Measurements from ENCODE around the gene DCDC2. TPM values are rescaled to one million over a fixed set of nuclear protein-coding genes. Genes with fewer than 3 reads are reported as not detected.
"Not testable (repeated sequence)": the region's sequence is repeated elsewhere in the genome, so short reads cannot be mapped to it uniquely, and the experiment has no call there.

DCDC2 gene
- total and polyA plus RNA-seq, 10 donors = 0.02 to 0.03 TPM; not detected in 8

DNA sequence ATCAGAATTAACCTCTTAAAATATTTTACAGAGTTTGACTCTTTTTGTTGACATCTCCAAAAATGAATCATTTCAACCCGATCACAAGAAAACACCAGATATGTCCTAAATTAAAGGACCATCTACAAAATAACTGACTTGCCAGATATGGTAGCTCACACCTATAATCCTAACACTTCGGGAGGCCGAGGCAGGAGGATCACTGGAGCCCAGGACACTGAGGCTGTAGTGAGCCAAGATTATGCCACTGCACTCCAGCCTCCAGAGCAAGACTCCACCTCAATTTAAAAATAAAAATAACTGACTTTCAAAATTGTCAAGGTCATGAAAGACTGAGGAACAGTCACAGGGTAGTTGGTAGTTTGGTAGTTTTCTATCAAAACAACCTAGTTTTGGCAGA is 34.9 kb downstream of the DCDC2 start:
- intact Hi-C loops (cut with DNase I; ENCODE audit: low total_unique reads) = no loop called here
- Histone ChIP-seq H3K9me3 (no peaks in the 10 kb centered on the region), H3K27me3 (replicated peaks in 1 of 7) (peaks cover 0 to 5% (median 0%) of the 10 kb centered on the region in 7 donors), H3K27ac (no peak overlapping the region), H3K36me3 (no peaks in the 10 kb centered on the region), H3K4me1 (no peaks in the 10 kb centered on the region), H3K4me3 (no peak overlapping the region)
- 83 to 96% (median 86%) methylated on average over 3 of the region's 3 CpGs for WGBS, 5 donors
- no peak for DNase-seq
- no peak for TF ChIP-seq POLR2AphosphoS5 (IDR thresholded peaks at IDR 0.05)
- TF ChIP-seq POLR2A (IDR thresholded peaks at IDR 0.05) = no peak
- TF ChIP-seq CTCF (IDR thresholded peaks at IDR 0.05 in 8 of 11, conservative IDR thresholded peaks at IDR 0.05 in 3 of 11) = no peak

DNA sequence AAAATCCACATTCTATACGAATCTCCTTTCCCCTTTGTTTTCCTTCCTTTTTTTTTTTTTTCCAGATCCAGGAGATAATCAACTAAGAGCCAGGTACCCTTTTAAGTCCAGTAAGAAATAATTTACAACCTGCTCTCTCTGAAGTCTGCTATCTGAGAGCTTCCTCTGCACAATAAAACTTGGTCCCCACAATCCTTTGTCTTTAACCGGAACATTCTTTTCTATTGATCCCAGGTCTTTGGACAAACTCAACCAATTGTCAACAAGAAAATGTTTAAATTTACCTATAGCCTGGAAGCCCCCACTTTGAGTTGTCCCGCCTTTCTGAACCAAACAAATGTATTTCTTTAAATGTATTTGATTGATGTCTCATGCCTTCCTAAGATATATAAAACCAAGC is 35.4 kb downstream of the DCDC2 start:
- intact Hi-C loops (cut with DNase I; ENCODE audit: low total_unique reads); H3K9me3 ChIP-seq; H3K4me1 ChIP-seq; H3K36me3 ChIP-seq; H3K27me3 ChIP-seq (replicated peaks in 1 of 7); DNase-seq; H3K27ac ChIP-seq; H3K4me3 ChIP-seq: not testable (repeated sequence)
- 65 to 79% (median 74%) methylated on average over 3 of the region's 3 CpGs for WGBS, 5 donors

- Histone ChIP-seq H3K27me3 (replicated peaks in 1 of 7) (peaks cover 0 to 5% (median 0%) of the 10 kb centered on the region in 7 donors), H3K9me3 (no peaks in the 10 kb centered on the region), H3K27ac (no peak overlapping the region), H3K36me3 (no peaks in the 10 kb centered on the region), H3K4me1 (no peaks in the 10 kb centered on the region), H3K4me3 (no peak overlapping the region)
- TF ChIP-seq POLR2AphosphoS5 (IDR thresholded peaks at IDR 0.05) (no peak), CTCF (IDR thresholded peaks at IDR 0.05 in 8 of 11, conservative IDR thresholded peaks at IDR 0.05 in 3 of 11) (no peak), POLR2A (IDR thresholded peaks at IDR 0.05) (no peak)
- 49 to 59% (median 55%) methylated on average over 5 of the region's 5 CpGs for WGBS, 5 donors
- DNase-seq = no peak
- intact Hi-C loops (cut with DNase I; ENCODE audit: low total_unique reads) = no loop called here
Measured at GRCh38 chr6:24321538-24322162, 36.2 kb downstream of the DCDC2 start.

DNA sequence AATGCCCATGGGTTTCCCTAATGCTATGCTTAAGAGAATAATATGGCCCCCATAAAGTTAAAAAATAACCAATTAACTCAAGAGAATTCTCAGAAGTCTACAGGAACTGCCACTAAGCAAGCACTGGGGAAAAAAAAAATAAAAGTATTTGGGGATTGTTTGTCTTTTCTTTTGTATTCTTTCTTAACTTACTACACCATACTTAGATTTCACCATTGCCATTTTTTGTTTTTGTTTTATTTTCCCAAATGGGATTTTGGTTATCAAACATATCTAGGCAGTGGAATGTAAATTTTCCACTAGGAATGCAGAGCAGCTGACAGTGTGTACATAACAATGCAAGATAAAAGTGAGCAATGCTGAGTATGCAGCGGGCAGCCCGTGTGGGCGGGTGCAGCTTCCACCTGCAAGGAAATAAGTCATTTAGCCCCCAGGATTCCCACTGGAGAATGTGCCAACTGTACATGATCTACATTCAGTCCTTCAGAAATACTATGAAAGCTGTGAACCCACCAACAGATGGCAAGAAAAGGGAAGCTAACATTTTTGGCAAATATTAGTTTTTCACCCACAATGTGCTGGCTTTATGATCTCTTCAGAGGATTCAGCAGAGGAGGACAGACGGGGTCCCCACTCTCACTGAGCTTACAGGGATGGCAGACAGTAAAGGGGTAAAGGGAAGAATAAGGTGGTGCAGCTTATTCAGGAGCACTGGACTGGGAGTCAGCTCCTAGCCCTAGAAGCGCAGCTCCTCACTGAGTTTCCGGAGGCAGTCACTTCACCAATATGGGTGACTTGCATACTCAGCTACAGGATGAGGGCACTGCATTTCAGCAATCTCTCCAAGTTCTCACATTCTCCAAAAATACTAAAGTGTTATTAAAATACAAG is 44.4 kb downstream of the DCDC2 start:
- Histone ChIP-seq H3K4me1 (no peaks in the 10 kb centered on the region), H3K36me3 (no peaks in the 10 kb centered on the region), H3K27me3 (replicated peaks in 1 of 7) (peaks cover 0 to 27% (median 0%) of the 10 kb centered on the region in 7 donors), H3K4me3 (no peak overlapping the region), H3K27ac (no peak overlapping the region), H3K9me3 (peaks cover 0 to 20% (median 19%) of the 10 kb centered on the region in 8 donors)
- TF ChIP-seq POLR2A (IDR thresholded peaks at IDR 0.05) = no peak
- no peak for TF ChIP-seq POLR2AphosphoS5 (IDR thresholded peaks at IDR 0.05)
- TF ChIP-seq CTCF (IDR thresholded peaks at IDR 0.05 in 8 of 11, conservative IDR thresholded peaks at IDR 0.05 in 3 of 11) = no peak
- no peak for DNase-seq
- intact Hi-C loops (cut with DNase I; ENCODE audit: low total_unique reads) = no loop called here
- 57 to 81% (median 67%) methylated on average over 6 of the region's 6 CpGs for WGBS, 5 donors

DNA sequence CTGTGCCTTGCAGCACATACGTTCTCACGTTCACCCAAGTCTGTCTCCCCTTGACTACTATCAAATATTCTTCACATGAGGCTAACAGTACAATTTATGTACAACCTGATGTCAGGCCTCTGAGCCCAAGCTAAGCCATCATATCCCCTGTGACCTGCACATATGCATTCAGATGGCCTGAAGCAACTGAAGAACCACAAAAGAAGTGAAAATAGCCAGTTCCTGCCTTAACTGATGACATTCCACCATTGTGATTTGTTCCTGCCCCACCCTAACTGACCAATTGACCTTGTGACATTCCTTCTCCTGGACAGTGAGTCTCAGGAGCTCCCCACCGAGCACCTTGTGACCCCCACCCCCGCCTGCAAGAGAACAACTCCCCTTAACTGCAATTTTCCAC is 46.1 kb downstream of the DCDC2 start:
- H3K36me3 ChIP-seq; DNase-seq; H3K4me1 ChIP-seq; H3K4me3 ChIP-seq; H3K27ac ChIP-seq; intact Hi-C loops (cut with DNase I; ENCODE audit: low total_unique reads): not testable (repeated sequence)
- peaks cover 0 to 20% (median 19%) of the 10 kb centered on the region in 8 donors for H3K9me3 ChIP-seq
- peaks cover 0 to 27% (median 0%) of the 10 kb centered on the region in 7 donors for H3K27me3 ChIP-seq (replicated peaks in 1 of 7)
- WGBS, 5 donors = 81 to 94% (median 92%) methylated on average over 4 of the region's 4 CpGs
